Body of pancreas (tissue), 4 donors: ENCODE data around the gene NOTCH3.

ENCODE experiments used
- CTCF ChIP-seq, 7 experiments: fragments of 450-650 bp in 4 of 7; fragments of 200-600 bp in 3 of 7; sonication (generic) in 3 of 7; IDR thresholded peaks; one replicate each; pipeline ENCODE4 v1.5.1; 2016 to 2019; ENCODE audit warnings: antibody characterized with exemption in 7 of 7
- POLR2A ChIP-seq, 3 donors: fragments of 450-650 bp; IDR thresholded peaks; one replicate each; pipeline ENCODE4 v1.6.1; 2016; ENCODE audit warnings: antibody characterized with exemption in 3 of 3, mild to moderate bottlenecking in 2 of 3

- TF ChIP-seq CTCF (IDR thresholded peaks at IDR 0.05) (no peak), POLR2A (IDR thresholded peaks at IDR 0.05) (no peak)
These were observed 59.7 kb downstream of the NOTCH3 start for GRCh38 chr19:15141143-15141542.
